ENCODE measurements around the gene ACRBP.

The ACRBP gene

DNA sequence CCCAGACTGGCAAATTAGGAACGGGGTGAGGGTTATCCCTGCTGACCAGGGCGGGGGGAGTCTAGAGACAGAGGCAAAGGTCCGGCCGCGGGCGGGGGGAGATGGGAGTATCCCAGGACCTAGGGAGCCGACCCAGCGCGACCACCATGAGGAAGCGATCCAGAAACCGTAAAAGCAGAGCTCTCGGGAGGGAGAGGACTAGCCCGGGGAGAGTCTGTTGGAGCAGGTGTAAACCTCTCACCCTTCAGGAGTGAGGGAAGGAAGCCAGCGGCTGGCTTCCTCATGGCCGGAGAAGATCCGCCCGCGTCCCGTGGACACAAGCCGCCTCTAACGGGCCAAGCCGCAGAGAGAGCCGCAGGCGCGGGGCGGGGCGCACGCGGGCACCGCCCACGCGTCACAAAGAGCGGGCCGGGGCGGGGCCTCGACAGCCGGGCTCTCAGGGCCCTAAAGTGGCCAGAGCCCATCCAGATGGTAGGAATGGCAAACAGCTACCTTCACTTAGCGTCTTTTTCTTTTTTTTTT lies at the start of gene ACRBP:
TSS of gene ACRBP (minus strand) at position 350 of the 522 bp plus-strand sequence. CDS start at position 284, 66 bp downstream.
- no peak for DNase-seq

DNA sequence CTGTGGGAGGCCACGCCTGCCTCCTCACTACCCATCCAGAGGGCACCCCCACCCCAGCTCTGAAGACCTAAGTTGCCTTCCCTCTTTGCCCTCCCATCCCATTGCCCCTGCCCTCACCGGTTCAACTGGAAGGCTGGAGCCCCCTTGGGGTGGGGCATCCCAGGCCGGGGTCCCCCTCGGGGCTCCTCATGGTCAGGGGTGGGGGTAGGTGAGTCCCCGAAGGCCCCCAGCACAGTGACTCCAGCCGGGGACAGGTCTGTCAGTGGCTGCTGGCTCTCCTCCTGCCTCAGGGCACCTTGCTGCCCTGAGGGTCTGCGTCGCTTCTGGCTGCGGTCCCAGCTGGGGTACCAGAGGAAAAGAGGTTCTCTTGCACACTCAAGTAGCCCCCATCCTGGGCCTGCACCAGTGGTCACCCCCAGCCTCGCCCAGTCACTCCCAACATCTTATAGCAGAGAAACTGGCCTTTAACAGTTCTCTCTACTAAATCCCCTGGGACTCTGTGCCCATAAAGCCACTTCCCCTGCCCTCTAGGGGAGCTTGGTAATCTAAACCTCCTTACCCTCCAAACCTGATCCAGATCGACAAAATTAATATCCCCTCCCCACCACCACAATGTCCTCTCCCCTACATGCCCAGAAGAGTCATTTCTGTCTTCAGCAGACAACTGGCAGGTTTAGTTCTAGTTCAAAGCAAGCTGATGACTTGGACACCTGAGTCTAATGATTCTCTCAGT lies 48.2 kb upstream of the ACRBP start:
- peak; percentile 58 for DNase-seq

DNA sequence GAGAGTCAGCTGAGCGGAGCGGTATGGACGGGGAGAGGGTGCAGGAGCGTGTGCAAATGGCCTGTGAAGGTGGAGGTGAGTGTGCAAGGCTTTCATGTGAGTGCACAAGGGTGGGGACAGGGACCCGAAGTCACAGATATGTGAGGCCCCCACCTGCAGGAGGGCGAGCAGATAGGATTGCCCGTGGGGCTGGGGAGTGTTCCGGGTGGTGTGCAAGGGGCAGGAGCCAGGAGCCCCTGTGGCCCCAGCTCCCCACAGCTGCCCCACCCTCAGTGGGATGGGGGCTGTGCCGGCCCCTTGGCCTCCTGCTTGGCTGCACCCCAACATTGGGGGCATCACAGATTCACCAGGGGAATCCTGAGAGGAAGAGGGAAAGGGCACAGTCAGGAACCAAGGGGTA lies 47.5 kb upstream of the ACRBP start:
- DNase-seq, result no peak

DNA sequence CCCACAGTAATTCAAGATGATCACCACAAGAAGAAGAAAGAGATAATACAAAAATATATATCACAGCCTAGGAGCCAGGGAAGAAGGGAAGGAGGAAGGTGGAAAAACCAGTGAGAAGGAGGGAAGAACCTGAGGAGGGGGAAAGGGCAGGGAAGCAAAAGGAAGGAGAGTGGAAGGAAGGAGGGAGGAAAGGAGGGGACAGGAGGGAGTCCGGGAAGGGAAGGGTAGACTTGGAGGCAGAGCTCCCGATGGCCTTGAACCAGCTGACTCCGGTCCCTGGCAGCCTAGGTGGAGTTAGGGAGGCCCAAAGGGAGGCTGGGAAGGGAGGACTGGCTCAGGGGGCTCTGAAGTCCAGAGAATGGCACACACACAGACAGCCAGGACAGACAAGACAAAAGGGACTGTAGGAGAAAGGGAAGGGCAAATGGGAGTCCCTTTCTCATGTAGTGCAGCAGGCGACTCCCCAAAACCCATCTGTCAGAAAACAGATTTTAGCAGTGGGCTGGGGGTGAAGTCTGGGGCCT lies 46.7 kb upstream of the ACRBP start:
- no peak for DNase-seq

DNA sequence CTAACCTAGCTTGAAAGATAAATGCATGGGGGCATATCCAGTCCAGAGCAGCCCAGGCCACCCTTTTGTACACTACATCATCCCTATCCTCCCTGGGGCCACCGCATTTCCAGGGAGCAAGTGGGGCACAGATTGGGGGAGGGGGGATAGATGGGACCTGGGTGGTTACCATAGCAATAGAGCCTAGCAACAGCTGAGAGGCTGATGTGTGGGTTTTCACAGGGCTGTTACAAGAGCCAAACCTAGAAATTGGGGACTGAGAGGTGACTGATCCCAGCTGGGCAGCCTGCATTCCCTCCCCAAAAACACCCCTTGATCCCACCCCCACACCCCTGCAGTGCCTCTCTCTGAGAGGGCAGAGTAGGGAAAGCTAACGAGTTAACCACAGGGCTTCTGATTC lies 45.7 kb upstream of the ACRBP start:
- DNase-seq, result no peak

DNA sequence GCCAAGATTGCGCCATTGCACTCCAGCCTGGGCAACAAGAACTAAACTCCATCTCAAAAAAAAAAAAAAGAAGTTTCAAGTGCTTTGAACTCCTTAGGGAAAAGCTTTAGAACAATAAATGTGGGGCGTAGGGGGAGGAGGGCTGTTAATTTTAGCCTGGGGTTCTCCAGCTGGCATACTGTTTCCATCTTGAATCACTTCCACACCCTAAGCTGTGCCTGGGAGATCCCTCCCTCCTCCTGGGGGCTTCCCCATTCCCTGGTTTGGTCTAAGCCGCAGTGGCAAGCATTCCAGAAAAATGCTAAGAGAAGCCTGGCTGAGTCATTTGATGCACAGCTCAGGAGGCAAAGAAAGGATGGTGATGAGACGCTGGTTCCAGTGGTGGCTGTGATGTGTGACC lies 44.2 kb upstream of the ACRBP start:
- peak; percentile 79 for DNase-seq

DNA sequence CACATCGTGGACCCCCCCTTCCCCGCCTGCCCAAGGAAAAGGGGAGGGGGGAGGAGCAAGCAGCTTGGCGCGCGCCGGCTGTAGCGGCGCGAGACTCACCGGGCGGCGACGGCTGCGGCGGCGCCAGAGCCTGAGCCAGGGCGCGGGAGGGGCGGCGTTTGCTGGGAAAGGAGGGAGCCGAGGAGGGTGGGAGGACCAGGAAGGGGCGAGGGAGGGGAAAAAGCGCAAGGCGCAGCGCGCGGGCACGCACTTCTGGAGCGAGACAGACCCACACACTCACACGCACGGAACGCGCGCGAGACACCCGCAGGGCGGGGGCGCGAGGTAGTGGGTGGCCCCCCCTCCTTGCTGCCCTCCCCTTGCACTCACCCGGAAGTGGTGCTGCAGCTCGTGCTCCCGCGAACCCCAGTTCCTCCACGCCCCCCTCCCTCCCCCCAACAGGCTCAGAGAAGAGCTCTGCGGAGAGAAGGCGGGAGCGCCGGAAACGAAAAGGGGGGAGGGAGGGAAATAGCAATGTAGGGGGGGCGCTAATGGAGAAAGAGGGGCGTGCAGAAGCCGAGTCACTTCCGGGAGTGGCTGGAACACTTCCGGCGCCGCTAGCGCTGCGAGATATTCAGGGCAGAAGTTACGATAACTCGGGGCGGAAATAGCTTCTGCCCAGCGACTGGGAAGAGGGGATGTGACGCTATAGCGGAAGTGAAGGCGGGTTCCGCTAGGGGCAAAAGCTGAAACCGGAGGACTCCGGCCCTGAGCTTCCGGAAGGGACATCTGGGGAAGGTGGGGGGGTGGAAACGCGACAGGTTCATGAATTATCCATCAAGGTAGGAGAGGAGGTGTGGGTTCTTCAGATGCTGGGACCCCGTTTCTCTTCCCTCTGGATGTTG lies 42.0 kb upstream of the ACRBP start, which contains the start of gene ZNF384:
TSS of gene ZNF384 (minus strand) at position 377 of the 884 bp plus-strand sequence. CDS start 9,855 bp downstream, outside the sequence.
- peak; percentile 100 for DNase-seq

DNA sequence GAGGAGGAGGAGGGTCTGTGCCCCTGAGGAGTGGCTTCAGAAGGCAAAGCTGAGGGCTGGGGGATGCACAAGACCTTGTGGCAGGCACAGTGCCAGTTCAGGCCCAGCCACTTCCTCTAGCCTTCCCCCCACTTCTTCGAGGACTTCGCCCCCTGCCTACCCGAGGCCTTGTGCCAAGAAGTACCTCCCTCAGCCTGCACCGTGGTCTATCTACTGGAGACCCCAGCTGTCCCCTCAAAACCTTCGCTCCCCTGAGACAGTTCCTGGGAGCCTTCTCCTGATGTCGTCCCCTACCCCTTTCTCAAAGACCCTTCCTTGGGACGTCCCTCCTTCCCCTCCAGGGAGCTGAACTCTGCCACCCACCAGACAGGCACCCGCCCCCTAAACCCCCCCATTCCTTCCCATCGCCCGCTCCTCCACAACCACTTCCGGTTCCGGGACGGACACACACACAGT lies 41.3 kb upstream of the ACRBP start:
- DNase-seq, result no peak

DNA sequence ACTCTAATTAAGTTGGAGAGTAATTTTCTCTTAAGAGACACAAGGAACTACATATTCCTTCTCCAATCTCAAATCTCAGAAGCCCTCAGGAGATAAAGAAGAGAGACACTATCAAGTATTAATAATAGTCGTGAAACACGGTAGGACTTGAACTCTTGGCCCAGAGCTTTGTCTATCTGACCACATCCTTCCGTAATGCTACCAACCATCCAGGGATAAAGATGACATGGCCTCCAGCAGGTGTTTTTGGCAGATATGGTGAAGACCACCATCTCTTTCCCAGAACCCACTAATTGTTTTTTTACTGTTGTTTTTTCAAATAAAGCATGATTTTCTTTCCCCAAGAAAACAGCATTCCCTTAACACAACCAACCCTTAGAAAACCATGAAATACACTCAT lies 38.6 kb upstream of the ACRBP start:
- DNase-seq, result no peak

DNA sequence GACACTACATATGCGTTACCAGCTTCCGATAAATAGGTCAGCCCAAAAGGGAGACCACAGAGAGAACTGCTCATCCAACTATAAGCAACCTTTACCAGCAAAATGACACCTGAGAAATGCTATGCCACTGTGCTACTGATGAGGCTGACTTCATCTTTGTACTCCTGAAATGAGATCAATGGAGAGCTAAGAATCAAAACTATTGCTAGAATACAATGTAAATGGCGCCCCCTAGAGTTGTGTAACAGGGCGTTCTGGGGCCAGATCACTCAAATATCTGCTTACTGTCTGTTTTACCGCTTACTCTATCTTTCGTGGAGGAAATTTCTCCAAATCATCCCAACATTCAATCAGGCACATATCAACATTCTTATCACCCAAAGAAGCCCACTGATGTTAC lies 37.4 kb upstream of the ACRBP start:
- DNase-seq, result peak; percentile 88

DNA sequence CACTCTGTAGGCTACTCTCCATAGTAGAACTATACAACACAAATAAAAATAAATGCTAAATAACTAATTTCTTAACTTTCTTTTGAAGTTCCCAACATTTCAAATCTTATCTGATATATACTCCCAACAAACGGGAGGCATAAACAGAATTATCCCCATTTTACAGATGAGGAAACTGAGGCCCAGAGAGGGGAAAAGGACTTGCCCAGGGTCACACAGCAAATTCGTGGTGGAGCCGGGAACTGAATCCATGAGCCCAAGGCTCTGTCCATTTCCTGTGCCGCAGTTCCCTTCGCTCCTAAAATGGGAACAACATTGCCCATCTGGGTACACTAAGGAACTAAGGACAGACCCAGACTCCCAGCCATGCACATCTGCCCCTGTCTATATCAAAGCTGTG lies 29.7 kb upstream of the ACRBP start:
- DNase-seq, result no peak

DNA sequence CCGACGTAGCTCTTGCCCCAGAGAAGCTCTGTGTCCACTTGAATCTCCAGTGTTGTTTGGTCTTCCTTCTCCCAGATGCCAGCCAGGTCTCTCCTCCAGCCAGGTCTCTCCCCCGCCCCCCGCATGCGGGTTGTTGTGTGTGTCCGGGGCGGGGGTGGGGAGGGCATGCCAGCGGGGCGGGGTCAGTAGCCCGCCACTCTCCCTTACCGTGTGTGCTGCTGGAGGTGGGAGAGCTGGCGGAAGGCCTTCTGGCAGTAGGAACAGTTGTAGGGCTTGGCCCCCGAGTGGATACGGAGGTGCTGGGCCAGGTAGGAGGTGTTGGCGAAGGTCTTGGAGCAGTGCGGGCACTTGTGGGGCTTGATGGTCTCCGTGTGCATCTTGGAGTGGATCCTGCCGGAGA lies 24.9 kb upstream of the ACRBP start:
- no peak for DNase-seq

DNA sequence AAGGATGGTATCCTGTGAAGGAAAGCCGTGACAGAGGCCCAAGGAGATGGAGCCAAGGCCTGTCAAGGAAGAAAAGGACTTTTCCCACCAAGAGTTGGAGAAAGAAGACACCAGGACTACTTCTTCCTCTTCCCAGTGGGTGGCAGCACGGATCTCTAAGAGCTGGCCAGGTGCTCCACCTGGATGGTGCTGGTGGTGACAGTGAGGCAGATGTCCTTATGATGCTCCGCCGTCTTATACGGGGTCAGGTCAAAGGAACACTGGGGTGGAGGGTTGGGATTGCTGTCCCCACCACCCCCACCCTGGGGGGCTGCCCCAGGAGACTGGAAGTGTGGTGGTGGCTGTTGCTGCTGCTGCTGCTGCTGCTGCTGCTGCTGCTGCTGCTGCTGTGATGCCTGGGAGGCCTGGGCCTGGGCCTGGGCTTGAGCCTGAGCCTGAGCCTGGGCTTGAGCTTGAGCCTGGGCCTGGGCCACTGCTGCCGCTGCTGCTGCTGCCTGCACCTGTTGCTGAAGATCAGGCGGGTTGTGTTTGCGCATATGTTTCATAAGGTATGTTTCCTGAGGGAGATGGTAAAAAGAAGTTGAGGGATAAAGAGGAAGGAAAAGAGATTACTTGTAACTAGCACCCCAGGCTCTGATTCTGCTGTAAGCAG lies 20.5 kb upstream of the ACRBP start:
- peak; percentile 82 for DNase-seq

DNA sequence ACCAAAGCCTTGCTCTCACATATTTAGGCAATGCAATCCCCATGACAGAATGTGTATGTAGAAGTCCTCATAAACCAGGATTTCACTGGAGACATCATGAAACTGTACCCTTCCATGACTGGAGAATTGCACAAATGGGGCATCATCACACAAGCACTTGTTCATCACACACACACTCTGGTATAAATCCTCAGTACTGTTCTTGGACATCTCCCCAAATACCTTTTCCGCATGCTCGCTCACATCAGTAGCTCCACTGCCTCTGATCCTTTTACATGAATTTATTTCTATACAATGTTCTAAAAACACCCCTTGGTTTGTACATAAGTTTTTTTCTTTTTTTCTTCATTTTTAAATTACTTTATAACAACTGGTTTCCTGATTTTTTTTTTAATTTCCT lies 19.0 kb upstream of the ACRBP start:
- no peak for DNase-seq

DNA sequence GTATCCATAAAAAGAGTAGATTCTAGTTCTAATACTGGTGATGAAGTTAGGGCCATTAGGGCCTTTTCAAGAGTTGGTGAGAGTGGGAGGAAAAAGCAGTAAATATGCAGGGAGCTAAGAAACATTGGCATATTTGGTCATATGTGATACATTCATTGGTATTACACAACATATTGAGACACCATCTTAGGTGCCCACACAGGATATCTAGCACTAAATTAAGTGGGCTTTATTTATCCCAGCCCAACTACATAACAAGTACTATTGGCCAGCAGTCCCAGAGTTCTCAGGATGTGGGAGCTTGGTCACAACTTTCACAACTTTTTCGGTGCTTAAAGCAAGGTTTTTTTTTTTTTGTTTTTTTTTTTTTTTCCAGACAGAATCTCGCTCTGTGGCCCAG lies 17.7 kb upstream of the ACRBP start:
- no peak for DNase-seq

DNA sequence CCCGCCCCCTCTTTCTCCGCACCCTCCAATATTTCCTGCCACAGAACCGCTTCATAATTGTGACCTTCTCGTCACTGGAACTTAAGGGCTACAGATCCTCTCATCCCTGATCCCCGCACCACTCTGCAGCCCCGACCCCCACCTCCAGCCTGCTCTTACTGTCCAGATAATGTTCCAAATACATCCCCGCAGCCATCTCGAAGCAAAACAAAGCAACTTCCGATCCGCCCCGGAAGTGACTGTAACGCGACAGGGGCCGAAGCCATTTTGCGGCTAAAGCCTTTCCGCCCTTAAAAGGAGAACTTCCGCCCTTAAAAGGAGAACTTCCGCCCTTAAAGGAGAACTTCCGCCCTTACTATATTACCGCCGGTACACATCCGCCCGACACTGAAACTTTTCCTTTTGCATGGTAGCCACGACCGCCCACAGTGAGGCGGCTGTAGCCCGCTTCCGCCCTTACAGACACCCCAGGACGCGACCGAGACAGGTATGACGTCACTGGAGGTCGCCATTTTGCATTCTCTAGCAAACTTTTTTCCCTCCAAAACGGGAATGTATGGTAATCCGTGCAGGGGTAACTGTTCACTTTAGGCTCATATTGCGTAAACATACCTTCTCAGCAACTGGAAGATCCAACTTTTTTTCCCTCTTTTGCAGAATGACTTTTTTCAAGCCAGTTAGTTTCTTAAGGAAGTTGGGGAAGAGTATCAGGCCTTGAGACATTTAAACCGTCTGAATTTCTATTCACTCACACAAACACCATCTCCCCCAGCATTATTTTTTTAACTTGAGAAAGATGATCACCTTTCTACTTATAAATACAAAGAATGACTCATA lies 15.9 kb upstream of the ACRBP start, which contains the start of gene ING4:
TSS of gene ING4 (minus strand) at position 214 of the 837 bp plus-strand sequence. CDS start at position 196, 18 bp downstream.
- peak; percentile 100 for DNase-seq

DNA sequence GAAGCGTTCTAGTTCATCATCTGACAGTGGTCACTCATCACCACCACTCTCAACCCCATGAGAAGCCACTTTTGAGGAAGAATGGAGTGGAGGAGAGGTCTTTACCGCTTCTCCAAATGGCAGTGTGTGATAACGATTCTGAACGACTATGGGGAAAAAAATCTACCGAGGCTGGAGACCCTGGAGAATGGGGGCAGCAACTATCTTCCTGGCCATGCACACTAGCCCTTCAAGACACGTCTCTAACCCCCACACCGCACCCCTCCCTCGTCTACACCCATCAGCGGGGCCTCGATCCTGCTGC lies 15.3 kb upstream of the ACRBP start:
- no peak for DNase-seq

DNA sequence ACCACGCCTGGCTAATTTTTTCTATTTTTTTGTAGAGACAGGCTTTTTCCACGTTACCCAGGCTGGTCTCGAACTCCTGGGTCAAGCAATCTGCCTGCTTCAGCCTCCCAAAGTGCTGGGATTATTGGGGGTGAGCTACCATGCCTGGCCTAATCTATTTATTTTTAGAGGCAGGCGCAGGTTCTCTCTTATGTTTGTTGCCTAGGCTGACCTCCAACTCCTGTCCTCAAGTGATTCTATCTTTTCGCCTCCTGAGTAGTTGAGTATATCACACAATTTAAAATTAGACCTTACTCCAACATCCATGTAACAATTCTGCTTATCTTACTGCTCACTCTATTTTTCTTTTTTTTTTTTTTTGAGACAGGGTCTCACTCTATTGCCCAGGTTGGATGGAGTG lies 6.8 kb upstream of the ACRBP start:
- no peak for DNase-seq

DNA sequence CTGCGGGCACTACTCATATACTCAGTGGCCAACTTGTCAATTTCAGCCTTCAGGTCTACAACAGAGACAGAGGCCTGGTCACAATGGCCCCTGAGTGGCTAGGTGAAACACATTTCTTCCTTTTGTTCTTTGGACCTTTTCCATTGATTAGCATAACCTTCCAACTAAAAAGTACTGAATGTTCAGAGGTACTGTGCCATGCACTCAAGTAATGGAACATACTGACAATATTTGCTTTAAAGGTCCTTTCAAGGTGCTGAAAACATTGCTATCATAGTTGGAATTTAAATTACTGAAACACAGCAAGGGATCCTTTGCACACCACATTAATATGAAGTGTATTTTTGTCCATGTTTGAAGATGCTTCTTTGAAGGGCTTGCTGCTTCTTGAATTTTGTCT lies 6.1 kb upstream of the ACRBP start:
- DNase-seq, result no peak

DNA sequence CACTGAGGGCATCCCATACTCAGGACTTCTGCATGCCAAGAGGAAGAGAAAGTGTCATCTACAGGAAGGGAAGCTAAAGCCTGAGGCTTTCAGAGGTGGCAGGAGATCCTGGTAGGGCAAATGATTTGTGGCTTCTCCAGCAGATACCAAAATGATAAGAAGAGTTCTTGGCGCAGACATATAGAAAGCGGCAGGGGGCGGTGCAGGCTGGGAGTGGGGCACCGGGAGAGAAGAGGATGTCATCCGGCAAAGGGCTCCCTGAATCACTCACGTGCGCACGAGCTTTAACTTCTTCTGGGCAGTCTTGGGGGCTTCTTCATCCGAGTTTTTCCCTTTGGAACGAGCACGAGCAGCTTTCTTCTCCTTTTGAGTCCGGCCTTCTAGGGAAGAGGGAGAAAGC lies 5.2 kb upstream of the ACRBP start:
- DNase-seq, result no peak

DNA sequence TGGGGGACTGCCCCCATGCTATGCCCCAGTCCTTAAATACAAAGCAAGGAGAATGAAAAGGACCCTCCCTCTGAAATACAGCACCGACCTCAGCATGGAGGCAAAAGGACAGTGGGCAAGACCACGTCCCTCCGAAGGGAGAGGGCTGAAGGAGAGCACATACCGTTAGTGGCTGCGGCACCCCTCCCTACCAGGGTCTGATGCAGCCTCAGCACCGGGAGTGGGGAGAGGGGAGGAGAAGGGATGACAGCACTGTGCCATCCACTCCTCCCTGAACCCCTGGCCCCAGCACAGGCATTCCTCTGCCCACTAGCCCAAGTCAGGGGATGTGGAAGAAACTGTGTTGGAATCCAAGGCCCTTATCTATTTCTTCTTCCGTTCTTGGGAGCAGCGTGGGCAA lies 3.6 kb upstream of the ACRBP start:
- DNase-seq, result no peak

Data from NCI-H2171 treated with DMSO at 0.1 percent for 48 hours (cell line).